ENCODE data around the gene SUPT20H. TPM values are rescaled to one million over a fixed set of nuclear protein-coding genes. Genes with fewer than 3 reads are reported as not detected.

SUPT20H gene
- polyA plus RNA-seq, 1 donor (not counting 4 experiments of a cell fraction or from before 2014, with no cell fraction given), result 65.4 TPM

DNA sequence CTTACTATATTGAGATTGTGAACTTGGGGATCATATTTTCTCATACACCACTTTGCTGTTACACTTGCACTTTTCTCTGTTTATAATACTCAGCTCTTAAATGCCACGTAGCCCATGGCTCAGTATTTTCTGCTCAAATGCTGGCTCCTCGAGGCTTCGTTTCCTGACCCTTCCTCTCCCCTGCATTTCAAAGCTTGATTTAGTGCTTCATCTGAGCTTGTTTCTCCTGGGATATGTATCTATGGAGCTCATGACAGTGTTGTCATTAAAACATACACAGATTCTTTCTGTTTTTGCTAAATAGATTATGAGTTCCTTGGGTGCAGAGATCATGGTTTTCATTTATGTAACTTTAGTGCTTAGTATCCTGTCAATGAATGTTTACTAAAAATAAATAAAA lies 34.6 kb upstream of the SUPT20H start:
- Histone ChIP-seq H3K27me3 (ENCODE audit: control insufficient read depth, extremely low read depth, insufficient read depth, low read length) (no peaks in the 10 kb centered on the region), H3K9me3 (ENCODE audit: control insufficient read depth, low read depth, low read length) (no peaks in the 10 kb centered on the region), H3K9ac (ENCODE audit: control insufficient read depth, extremely low read depth, insufficient read depth, low read length) (no peak overlapping the region), H3K79me2 (ENCODE audit: control insufficient read depth, insufficient read depth, low read length) (no peaks in the 10 kb centered on the region), H3K9me1 (ENCODE audit: control insufficient read depth, extremely low read depth, insufficient read depth, low read length) (no peaks in the 10 kb centered on the region), H3K4me2 (ENCODE audit: control insufficient read depth, extremely low read depth, insufficient read depth, low read depth, low read length) (no peak overlapping the region), H3K27ac (ENCODE audit: control insufficient read depth, insufficient read depth, low read length) (no peak overlapping the region), H4K20me1 (ENCODE audit: control insufficient read depth, extremely low read depth, insufficient read depth, low read length) (no peaks in the 10 kb centered on the region), H3K4me1 (ENCODE audit: control insufficient read depth, extremely low read depth, insufficient read depth, low read length) (no peaks in the 10 kb centered on the region), H3K36me3 (ENCODE audit: control insufficient read depth in 2 of 2, extremely low read depth in 1 of 2, insufficient read depth in 2 of 2, low read length in 2 of 2) (no peaks in the 10 kb centered on the region), H2AFZ (ENCODE audit: control insufficient read depth, low read length) (no peak overlapping the region), H3K4me3 (ENCODE audit: control insufficient read depth in 2 of 3, extremely low read depth in 1 of 3, insufficient read depth in 2 of 3, low read depth in 1 of 3, low read length in 3 of 3) (no peak overlapping the region)
- no peak for TF ChIP-seq EZH2 (IDR thresholded peaks at IDR 0.05; ENCODE audit: low read length)
- TF ChIP-seq, protein P1, sequence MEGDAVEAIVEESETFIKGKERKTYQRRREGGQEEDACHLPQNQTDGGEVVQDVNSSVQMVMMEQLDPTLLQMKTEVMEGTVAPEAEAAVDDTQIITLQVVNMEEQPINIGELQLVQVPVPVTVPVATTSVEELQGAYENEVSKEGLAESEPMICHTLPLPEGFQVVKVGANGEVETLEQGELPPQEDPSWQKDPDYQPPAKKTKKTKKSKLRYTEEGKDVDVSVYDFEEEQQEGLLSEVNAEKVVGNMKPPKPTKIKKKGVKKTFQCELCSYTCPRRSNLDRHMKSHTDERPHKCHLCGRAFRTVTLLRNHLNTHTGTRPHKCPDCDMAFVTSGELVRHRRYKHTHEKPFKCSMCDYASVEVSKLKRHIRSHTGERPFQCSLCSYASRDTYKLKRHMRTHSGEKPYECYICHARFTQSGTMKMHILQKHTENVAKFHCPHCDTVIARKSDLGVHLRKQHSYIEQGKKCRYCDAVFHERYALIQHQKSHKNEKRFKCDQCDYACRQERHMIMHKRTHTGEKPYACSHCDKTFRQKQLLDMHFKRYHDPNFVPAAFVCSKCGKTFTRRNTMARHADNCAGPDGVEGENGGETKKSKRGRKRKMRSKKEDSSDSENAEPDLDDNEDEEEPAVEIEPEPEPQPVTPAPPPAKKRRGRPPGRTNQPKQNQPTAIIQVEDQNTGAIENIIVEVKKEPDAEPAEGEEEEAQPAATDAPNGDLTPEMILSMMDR (optimal IDR thresholded peaks at IDR 0.05 in 1 of 3, IDR thresholded peaks at IDR 0.05 in 1 of 3, conservative IDR thresholded peaks at IDR 0.05 in 1 of 3; ENCODE audit: extremely low read depth in 1 of 3, insufficient read depth in 2 of 3, low read length in 3 of 3), result no peak
- FAIRE-seq, result no peak
- no peak for DNase-seq (ENCODE audit: low read depth, low spot score)
- dilution Hi-C loops (cut with MboI; ENCODE audit: extremely low pct_ligation_motif_present, low sequenced_read_pairs), result no loop called here

DNA sequence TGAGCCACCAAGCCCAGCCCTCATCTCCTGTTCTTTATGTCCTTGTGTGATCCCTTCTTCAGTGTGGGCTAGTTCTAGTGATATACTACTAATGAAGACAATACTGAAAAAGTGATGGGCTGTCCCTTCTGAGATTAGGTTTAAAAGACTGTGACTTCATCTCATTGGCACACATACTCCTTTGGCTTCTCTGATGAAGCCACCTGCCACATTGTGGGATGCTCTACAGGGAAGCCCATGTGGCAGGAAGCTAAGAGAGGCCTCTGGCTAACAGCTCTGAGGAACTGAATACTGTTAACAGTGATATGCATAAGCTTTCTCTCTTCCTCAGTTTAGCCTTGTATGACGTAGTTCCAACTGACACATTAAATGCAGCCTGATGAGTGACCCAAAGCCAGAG lies 32.3 kb upstream of the SUPT20H start:
- H3K4me1 ChIP-seq (ENCODE audit: control insufficient read depth, extremely low read depth, insufficient read depth, low read length), result no peaks in the 10 kb centered on the region
- TF ChIP-seq EZH2 (IDR thresholded peaks at IDR 0.05; ENCODE audit: low read length), result no peak
- TF ChIP-seq, protein P1 (optimal IDR thresholded peaks at IDR 0.05 in 1 of 3, IDR thresholded peaks at IDR 0.05 in 1 of 3, conservative IDR thresholded peaks at IDR 0.05 in 1 of 3; ENCODE audit: extremely low read depth in 1 of 3, insufficient read depth in 2 of 3, low read length in 3 of 3), result no peak
- no peak overlapping the region for H3K9ac ChIP-seq (ENCODE audit: control insufficient read depth, extremely low read depth, insufficient read depth, low read length)
- no peak overlapping the region for H2AFZ ChIP-seq (ENCODE audit: control insufficient read depth, low read length)
- H3K27ac ChIP-seq (ENCODE audit: control insufficient read depth, insufficient read depth, low read length), result no peak overlapping the region
- dilution Hi-C loops (cut with MboI; ENCODE audit: extremely low pct_ligation_motif_present, low sequenced_read_pairs), result no loop called here
- DNase-seq (ENCODE audit: low read depth, low spot score) (no peak), FAIRE-seq (no peak)
- no peaks in the 10 kb centered on the region for H3K36me3 ChIP-seq (ENCODE audit: control insufficient read depth in 2 of 2, extremely low read depth in 1 of 2, insufficient read depth in 2 of 2, low read length in 2 of 2)
- H3K4me2 ChIP-seq (ENCODE audit: control insufficient read depth, extremely low read depth, insufficient read depth, low read depth, low read length), result no peak overlapping the region
- H3K79me2 ChIP-seq (ENCODE audit: control insufficient read depth, insufficient read depth, low read length), result no peaks in the 10 kb centered on the region
- H4K20me1 ChIP-seq (ENCODE audit: control insufficient read depth, extremely low read depth, insufficient read depth, low read length), result no peaks in the 10 kb centered on the region
- H3K9me1 ChIP-seq (ENCODE audit: control insufficient read depth, extremely low read depth, insufficient read depth, low read length), result no peaks in the 10 kb centered on the region
- H3K27me3 ChIP-seq (ENCODE audit: control insufficient read depth, extremely low read depth, insufficient read depth, low read length), result no peaks in the 10 kb centered on the region
- H3K4me3 ChIP-seq (ENCODE audit: control insufficient read depth in 2 of 3, extremely low read depth in 1 of 3, insufficient read depth in 2 of 3, low read depth in 1 of 3, low read length in 3 of 3), result no peak overlapping the region
- no peaks in the 10 kb centered on the region for H3K9me3 ChIP-seq (ENCODE audit: control insufficient read depth, low read depth, low read length)

Measured in keratinocyte (primary cell).